ENCODE measurements around the gene MCRIP1. TPM values are rescaled to one million over a fixed set of nuclear protein-coding genes. Genes with fewer than 3 reads are reported as not detected.
A peak's percentile ranks its signal among the peaks of the same experiment; 100 is the strongest.

MCRIP1 gene
- total and polyA plus RNA-seq, 2 of the 8 experiments (the other 6 are each of a cell fraction or from before 2014, with no cell fraction given) = 103 to 151 TPM

- no peak overlapping the region for H3K23ac ChIP-seq (ENCODE audit: insufficient read length)
- H2BK15ac ChIP-seq (ENCODE audit: low read length) = no peak overlapping the region; the same call in 1 of the 2 replicates
- peaks cover 5% of the 10 kb centered on the region; the same call in 1 of the 2 replicates for H3K23me2 ChIP-seq (ENCODE audit: low read depth, low read length)
- no peak overlapping the region for H2AFZ ChIP-seq (ENCODE audit: low read length)
- no peak for DNase-seq (ENCODE audit: low read depth in 1 of 2, low spot score in 2 of 2)
- H3K36me3 ChIP-seq (ENCODE audit: control insufficient read depth in 2 of 4, insufficient read depth in 4 of 4, low read length in 3 of 4) = peaks cover 0 to 10% (median 0%) of the 10 kb centered on the region in 4 experiments; a peak in 1 of 8 replicates
- H3K79me1 ChIP-seq (ENCODE audit: low read depth, low read length) = no peaks in the 10 kb centered on the region
- no peak overlapping the region for H3K9ac ChIP-seq (replicated peaks in 1 of 4; ENCODE audit: extremely low read depth in 1 of 4, low read depth in 3 of 4, low read length in 3 of 4)
- H2BK12ac ChIP-seq (ENCODE audit: low read depth, low read length) = peak overlapping the region; percentile 39; the same call in 1 of the 2 replicates
- POLR2A ChIA-PET (ENCODE audit: partially characterized antibody) = interaction anchor here (0.7 kb wide), 1 partner anchor 65 kb away, joined by 3 read pairs; no protein-coding TSS in a partner anchor
- no peak overlapping the region for H2BK5ac ChIP-seq (ENCODE audit: low read depth, low read length)
- H2AK5ac ChIP-seq (ENCODE audit: low read depth, low read length) = peak overlapping the region; percentile 82; the same call in 1 of the 2 replicates
- H3K14ac ChIP-seq (ENCODE audit: insufficient read length) = no peak overlapping the region
- peak overlapping the region; percentile 37 to 86 for H3K4me2 ChIP-seq (ENCODE audit: insufficient read depth in 1 of 2, low read depth in 2 of 2, low read length in 2 of 2)
- peaks cover 0 to 1% of the 10 kb centered on the region in 2 experiments for H4K20me1 ChIP-seq (replicated peaks in 1 of 2; ENCODE audit: control insufficient read depth in 1 of 2, insufficient read depth in 2 of 2, low read length in 2 of 2)
- no peak overlapping the region for H4K91ac ChIP-seq (replicated peaks; ENCODE audit: insufficient read length, low read length)
- H3K27ac ChIP-seq (ENCODE audit: low read depth, low read length) = no peak overlapping the region
- WGBS, 2 experiments (ENCODE audit: extremely low coverage in 1 of 2, insufficient coverage in 1 of 2, insufficient read length in 1 of 2, insufficient replicate concordance in 2 of 2, low coverage in 1 of 2, low lambda C conversion rate in 2 of 2, missing lambda C conversion rate in 1 of 2) = 49% methylated on average over 13 of the region's 26 CpGs; no CpG with 5 or more reads in 1 of the 2 experiments
- no peak overlapping the region for H3K56ac ChIP-seq (replicated peaks; ENCODE audit: insufficient read length, low read depth, low read length)
- H3K4me1 ChIP-seq (replicated peaks in 1 of 4; ENCODE audit: control insufficient read depth in 3 of 4, insufficient read depth in 4 of 4, low read length in 3 of 4) = peaks cover 0 to 3% (median 0%) of the 10 kb centered on the region in 4 experiments; a peak in 3 of 7 replicates
- no peak overlapping the region; the same call in 1 of the 2 replicates for H4K8ac ChIP-seq (ENCODE audit: extremely low read depth, insufficient read depth, low read length)
- no peak overlapping the region for H3K4ac ChIP-seq (replicated peaks; ENCODE audit: insufficient read length, low read depth, low read length)
- CTCF ChIA-PET (ENCODE audit: partially characterized antibody) = no interaction called here
- peaks cover 0 to 3% of the 10 kb centered on the region in 2 experiments; a peak in 1 of 4 replicates for H3K9me3 ChIP-seq (ENCODE audit: insufficient read depth in 2 of 2, low read depth in 1 of 2, low read length in 1 of 2)
- 0 out of 2 replicates have a peak overlapping the region, but pooled peaks have one; percentile 72 for H2BK20ac ChIP-seq (ENCODE audit: low read length)
- H3K18ac ChIP-seq (ENCODE audit: extremely low read depth, low read length) = no peak overlapping the region
- H3K27me3 ChIP-seq (replicated peaks in 1 of 4; ENCODE audit: control insufficient read depth in 3 of 4, extremely low read depth in 1 of 4, insufficient read depth in 3 of 4, low read length in 3 of 4) = peaks cover 38 to 59% (median 53%) of the 10 kb centered on the region in 4 experiments
- H2BK120ac ChIP-seq (replicated peaks; ENCODE audit: low read depth, low read length) = no peak overlapping the region
- no peak for FAIRE-seq
- peak overlapping the region in 2 of 4 experiments; percentile 34 to 64; a peak in 2 of 8 replicates for H3K4me3 ChIP-seq (ENCODE audit: extremely low read depth in 1 of 4, insufficient read depth in 2 of 4, low read depth in 3 of 4, low read length in 4 of 4)
- H3K79me2 ChIP-seq (ENCODE audit: control insufficient read depth in 1 of 2, insufficient read depth in 2 of 2, low read length in 2 of 2) = no peaks in the 10 kb centered on the region
- no peak overlapping the region for H4K5ac ChIP-seq (ENCODE audit: insufficient read length, low read depth, low read length)
- TF ChIP-seq GTF2F1 (IDR thresholded peaks at IDR 0.05; ENCODE audit: borderline replicate concordance, low read depth, low read length) (no peak), JUN (IDR thresholded peaks at IDR 0.05; ENCODE audit: low read depth, low read length) (no peak), EP300 (IDR thresholded peaks at IDR 0.05; ENCODE audit: borderline replicate concordance in 1 of 2, low read depth in 2 of 2, low read length in 2 of 2) (no peak), USF2 (IDR thresholded peaks at IDR 0.05; ENCODE audit: low read length) (no peak), BCL11A (IDR thresholded peaks at IDR 0.05; ENCODE audit: low read depth in 2 of 2, low read length in 2 of 2) (no peak), RFX5 (IDR thresholded peaks at IDR 0.05; ENCODE audit: borderline replicate concordance, low read depth, low read length) (no peak), POU5F1 (IDR thresholded peaks at IDR 0.05; ENCODE audit: low read depth, low read length) (no peak), POLR2A (IDR thresholded peaks at IDR 0.05; ENCODE audit: control extremely low read depth in 1 of 2, low read depth in 2 of 2, low read length in 2 of 2) (no peak), KDM1A (IDR thresholded peaks at IDR 0.05; ENCODE audit: borderline replicate concordance, low read length) (no peak), SRF (IDR thresholded peaks at IDR 0.05; ENCODE audit: low read depth, low read length) (no peak), TCF12 (IDR thresholded peaks at IDR 0.05; ENCODE audit: low read depth, low read length) (no peak)
Measured at GRCh38 chr17:81802856-81803643, 30.0 kb downstream of the MCRIP1 start.

Data from H1 (cell line).